Fibroblast of skin of right biceps (primary cell): ENCODE data around the gene SACM1L.

Experiments
- DNase-seq: peaks from one replicate; pipeline ENCODE4 v3.0.0-alpha.2; 2013

The SACM1L gene

GRCh38 chr3:45688882-45689786 is at the start of gene SACM1L:
TSS of gene SACM1L (plus strand) at chr3:45689396. CDS start at chr3:45689466, 70 bp downstream.
- peak; percentile 99 for DNase-seq

- DNase-seq = no peak
Measured at GRCh38 chr3:45640091-45640507, 49.1 kb upstream of the SACM1L start.

GRCh38 chr3:45640724-45641361 is 48.4 kb upstream of the SACM1L start:
- no peak for DNase-seq

- no peak for DNase-seq
Measured at GRCh38 chr3:45641756-45642155, 47.4 kb upstream of the SACM1L start.

GRCh38 chr3:45642731-45643152 is 46.5 kb upstream of the SACM1L start:
- DNase-seq = peak; percentile 54

GRCh38 chr3:45644063-45644790 is 45.0 kb upstream of the SACM1L start:
- peak; percentile 81 for DNase-seq

- peak; percentile 92 for DNase-seq
Measured at GRCh38 chr3:45644791-45645201, 44.4 kb upstream of the SACM1L start.

GRCh38 chr3:45646051-45646585 is 43.1 kb upstream of the SACM1L start:
- no peak for DNase-seq

- DNase-seq = peak; percentile 89
Measured at GRCh38 chr3:45647148-45647619, 42.0 kb upstream of the SACM1L start.

GRCh38 chr3:45653205-45653604 is 36.0 kb upstream of the SACM1L start:
- DNase-seq = no peak

GRCh38 chr3:45654397-45654944 is 34.7 kb upstream of the SACM1L start:
- DNase-seq = no peak

GRCh38 chr3:45655906-45656305 is 33.3 kb upstream of the SACM1L start:
- DNase-seq = peak; percentile 38

GRCh38 chr3:45656575-45657363 is 32.4 kb upstream of the SACM1L start:
- peak; percentile 94 for DNase-seq

GRCh38 chr3:45657853-45658252 is 31.3 kb upstream of the SACM1L start:
- DNase-seq = no peak

GRCh38 chr3:45659661-45660566 is 29.3 kb upstream of the SACM1L start:
- peak; percentile 79 for DNase-seq

GRCh38 chr3:45660567-45660901 is 28.7 kb upstream of the SACM1L start:
- no peak for DNase-seq

GRCh38 chr3:45664578-45664977 is 24.6 kb upstream of the SACM1L start:
- no peak for DNase-seq

GRCh38 chr3:45665101-45665572 is 24.1 kb upstream of the SACM1L start:
- DNase-seq = peak; percentile 49

GRCh38 chr3:45666757-45667431 is 22.3 kb upstream of the SACM1L start:
- peak; percentile 80 for DNase-seq

GRCh38 chr3:45667569-45667934 is 21.6 kb upstream of the SACM1L start:
- no peak for DNase-seq
